NOMO-1 treated with dmso at 0.1 percent for 144 hours (cell line): ENCODE data around the gene PDE1C.
"Not testable (repeated sequence)": the region's sequence is repeated elsewhere in the genome, so short reads cannot be mapped to it uniquely, and the experiment has no call there.

Experiments
- DNase-seq: peaks from one replicate; lab custom pipeline; 2025; ENCODE audit not compliant: unreplicated experiment; lab: John Stamatoyannopoulos, UW

PDE1C gene

GRCh38 chr7:32070406-32071360, at the start of gene PDE1C:
Gene PDE1C (minus strand): TSS chr7:32070407.
- DNase-seq: no peak

DNA sequence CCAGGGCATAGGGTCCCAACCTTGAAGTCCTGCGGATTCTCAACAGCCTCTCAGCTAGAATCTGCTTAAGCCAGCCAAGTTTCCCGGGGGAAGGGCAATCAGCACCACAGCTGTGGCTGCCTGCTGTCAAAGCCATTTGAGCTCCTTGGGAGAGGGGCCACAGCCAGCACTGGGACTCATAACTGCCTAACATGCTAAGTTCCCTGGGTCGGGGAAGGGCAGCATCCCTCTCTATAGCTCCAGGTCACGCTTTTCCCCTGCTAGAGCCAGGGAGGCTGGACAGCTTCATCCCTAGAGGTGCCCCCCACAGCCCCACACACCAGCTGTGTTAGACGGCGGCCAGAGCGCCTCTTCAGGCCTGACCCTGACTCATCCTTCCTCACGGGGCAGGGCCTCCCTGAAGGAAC, 49.6 kb upstream of the PDE1C start:
- DNase-seq: no peak

GRCh38 chr7:32117837-32118236, 47.6 kb upstream of the PDE1C start:
- no peak for DNase-seq

DNA sequence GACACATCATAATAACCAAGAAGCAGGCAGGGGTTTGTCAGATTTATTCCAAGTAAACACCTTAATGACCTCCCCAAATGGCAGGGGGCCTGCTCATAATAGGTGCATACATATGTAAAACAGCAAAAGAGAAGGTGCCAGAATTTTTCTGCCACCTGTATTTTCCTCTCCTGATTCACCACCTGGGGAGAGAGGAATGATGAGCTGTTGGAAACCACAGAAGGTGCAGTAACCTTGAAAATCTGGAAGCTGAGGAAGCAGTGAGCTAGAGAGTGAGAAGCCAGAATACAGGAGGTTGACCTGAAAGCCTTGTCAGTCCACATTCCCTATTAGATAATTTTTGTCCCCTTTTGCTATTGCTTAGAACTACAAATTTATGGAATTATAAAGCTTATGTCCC, 46.2 kb upstream of the PDE1C start:
- DNase-seq: no peak

DNA sequence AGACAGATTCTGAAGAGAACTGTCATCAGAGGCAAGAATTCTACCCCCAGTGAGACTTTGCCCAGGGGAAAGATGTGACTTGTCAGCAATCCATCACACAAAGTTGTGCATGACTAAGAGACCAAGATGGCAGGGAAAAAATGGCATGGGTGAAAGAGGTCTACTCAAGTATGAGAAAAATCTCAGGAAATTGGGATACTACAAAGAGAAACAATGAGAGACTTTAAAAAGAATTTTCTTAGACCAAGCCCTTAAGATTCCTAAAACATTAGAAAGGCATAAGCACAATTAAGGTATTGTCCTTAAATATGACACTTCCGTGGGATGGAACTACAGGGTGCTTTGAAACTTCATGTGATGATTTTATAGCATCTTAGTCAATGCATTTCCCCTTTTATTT, 45.6 kb upstream of the PDE1C start:
- no peak for DNase-seq

- DNase-seq: no peak
Observed at GRCh38 chr7:32108651-32109050, 38.4 kb upstream of the PDE1C start.

DNA sequence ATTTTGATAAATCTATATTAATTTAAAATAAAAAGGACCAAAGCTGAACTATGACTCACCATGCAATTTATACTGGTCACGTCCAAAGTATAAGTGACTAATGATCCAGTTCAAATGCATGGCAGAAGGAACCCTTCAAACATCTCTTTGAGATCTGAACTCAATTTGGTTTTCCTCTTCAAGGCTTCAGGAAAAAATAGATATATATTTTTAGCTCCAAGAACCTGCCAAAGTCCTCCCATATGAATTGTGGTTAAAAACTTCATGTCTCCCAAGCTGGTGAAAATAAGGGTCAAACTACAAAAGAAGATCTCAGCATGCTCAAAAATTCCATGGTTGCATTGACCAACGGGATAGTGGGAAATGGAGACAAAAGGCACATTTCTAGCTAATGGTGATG, 34.6 kb upstream of the PDE1C start:
- DNase-seq: no peak

DNA sequence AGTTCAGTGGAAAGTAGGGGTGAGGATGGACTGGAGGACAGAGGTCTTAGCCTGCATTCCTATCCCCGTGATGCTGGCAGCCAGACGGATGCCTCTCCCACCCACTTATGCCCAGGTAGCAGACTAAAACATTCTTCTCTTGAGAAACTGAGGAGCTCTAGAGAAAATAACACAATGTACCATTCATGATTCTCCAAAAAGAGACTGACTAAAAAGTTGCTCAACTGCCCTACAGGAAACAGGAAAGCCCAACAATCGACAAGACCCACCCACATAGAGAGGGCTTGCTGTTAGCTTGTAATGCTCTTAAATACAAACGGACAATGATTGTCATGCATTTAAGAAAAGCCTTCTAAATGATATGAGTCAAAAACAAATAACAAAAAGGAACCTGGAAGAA, 33.2 kb upstream of the PDE1C start:
- DNase-seq: no peak

DNA sequence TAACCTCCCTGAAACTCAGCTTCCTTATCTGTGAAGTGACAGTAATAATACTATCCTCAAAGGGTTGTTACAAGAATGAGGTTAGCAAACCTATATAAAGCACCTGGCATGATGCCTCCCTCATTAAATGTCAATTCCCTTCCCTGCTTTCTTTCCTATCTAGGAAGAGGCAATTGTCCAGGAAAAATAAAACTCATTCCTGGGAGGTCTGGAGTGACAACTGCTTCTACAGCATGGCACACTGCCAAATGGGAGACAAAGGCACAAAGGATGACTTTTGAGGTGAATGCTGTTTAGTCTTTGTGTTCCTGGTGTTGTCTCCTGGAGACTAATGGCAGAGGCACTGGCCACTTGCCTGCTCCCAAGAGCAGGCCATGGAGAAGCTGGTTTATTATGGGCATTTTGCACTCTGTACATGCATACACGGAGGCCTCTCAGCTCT, 32.2 kb upstream of the PDE1C start:
- no peak for DNase-seq

- no peak for DNase-seq
Observed at GRCh38 chr7:32100407-32100907, 30.2 kb upstream of the PDE1C start.

GRCh38 chr7:32094516-32094915, 24.3 kb upstream of the PDE1C start:
- DNase-seq: no peak

DNA sequence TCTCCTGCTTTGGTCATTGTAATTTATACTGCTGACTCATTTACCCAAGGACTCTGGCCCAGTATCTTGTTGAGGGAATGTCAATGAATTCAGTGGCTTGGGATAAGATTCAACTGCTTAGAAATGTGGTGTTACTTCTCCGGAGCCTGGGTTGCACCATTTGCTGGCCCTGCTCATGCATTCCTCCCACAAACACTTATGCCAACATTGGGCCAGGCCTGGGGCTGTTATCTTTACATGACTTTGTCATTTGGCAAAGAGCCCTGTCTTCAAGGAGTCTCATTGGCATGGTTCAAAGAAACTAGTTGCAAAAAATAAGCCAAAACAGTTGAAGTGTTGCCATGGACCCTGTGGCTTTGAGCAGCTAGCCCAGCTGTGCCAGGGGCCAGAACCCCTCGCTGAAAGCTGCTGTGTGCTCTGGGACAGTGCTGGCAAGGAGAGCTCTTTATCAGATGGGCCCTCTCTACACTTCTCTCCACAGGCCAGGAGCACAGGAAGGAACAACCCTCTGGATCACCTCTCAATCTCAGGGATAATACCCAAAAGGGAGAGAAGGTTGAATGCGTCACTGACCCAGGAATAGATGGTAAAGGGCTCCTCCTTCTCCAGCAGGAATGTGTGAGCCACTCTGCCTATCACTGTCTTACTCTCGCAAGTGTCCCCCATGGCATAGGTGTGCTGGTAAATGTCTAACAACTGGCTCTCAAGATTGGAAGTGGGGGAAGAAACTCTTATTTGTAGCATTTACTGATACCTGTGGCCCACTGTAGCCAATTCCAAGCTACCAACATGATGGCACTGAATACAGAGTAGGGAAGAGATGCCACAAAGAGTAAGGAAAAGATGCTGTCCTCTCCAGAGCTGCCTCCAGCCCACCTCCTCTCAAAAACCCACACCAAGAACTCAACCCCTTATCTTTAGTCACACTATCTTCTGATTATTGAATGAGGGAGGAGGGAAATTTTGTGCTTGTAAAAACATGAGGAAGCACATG, 23.5 kb upstream of the PDE1C start:
- DNase-seq: no peak

DNA sequence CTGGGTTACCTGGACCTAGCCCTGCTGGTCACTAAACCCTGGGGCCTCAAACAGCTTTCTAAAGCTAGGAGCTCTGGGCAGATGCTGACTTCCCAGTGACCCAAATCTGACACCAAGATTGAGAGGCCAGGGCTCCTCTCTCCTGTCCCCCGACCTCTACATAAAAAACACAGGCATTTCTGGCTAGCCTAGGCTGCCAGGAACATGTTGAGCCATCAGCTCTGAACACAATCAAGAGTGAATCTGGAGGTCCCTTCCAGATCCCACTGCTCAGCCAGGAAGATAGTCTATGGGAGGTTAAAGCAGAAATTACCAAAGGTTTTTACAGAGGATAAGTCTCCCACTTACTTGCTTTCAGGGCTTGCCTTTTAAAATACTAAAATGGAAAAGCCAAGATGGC, 22.1 kb upstream of the PDE1C start:
- no peak for DNase-seq

DNA sequence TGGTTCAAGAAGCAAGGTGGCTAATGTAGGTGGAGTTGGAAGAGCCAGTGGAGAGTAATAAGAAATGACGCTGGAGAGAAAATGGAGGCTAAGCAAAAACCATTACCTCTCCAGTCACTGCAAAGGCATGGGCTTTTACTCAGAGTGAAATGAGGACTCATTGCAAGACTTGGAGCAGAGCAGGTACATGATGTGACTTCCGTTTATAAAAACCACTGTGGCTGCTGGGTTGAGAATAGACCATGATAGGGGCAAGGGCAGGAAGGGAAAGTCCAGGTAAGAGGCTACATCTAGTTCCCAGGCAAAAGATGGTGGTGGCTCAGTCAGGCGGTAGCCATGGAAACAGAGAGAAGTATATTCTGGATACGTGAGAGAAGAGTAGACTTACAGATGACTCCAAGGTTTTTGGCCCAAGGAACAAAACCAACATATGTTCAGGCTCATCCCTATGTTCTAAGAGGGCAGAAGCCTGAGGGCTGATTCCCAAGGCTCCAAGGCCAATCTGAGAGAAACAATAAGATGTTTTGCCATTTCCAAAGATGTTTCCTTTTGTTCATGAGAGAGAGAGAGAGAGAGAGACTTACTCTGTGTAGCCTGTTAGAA, 21.5 kb upstream of the PDE1C start:
- no peak for DNase-seq

DNA sequence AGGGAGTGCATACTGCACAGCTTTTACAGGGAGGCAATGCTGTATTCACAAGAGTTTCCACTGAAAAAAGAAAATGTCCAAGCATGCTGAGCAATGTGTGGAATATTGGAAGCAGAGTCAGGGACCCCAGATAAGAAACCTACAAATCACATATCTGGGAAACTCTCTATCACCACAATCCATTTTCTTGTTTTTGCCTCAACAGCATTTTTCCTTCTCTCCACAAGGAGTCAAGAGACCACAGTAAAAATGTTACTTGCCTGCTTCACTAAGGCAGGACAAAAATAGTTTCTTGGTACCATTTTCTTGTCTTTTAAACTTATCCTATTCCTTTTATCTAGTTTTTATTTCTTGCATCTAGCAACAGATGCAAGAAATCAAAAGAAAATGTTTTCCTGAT, 19.5 kb upstream of the PDE1C start:
- DNase-seq: no peak

GRCh38 chr7:32089256-32089655, 19.0 kb upstream of the PDE1C start:
- no peak for DNase-seq

- DNase-seq: no peak
Observed at GRCh38 chr7:32088451-32088881, 18.3 kb upstream of the PDE1C start.

DNA sequence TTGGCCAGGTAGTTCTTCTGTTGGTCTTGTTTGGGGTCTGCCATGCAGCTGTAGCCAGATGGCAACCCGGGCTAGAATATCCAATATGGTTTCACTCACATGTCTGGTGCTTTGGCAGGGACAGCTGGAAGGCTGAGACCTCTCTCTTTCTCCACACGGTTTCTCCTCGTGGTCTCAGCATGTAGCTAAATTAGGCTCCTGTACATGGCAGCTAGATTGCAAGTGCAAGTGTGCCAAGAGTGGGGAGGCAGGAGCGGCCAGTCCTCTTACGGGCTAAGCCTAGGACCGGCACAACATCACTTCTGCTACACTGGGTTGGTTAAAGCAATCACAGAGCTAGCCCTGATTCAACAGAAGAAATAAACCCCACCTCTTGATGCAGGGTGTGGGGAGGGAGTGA, 9.3 kb upstream of the PDE1C start:
- no peak for DNase-seq

GRCh38 chr7:32078824-32079223, 8.6 kb upstream of the PDE1C start:
- DNase-seq: no peak

DNA sequence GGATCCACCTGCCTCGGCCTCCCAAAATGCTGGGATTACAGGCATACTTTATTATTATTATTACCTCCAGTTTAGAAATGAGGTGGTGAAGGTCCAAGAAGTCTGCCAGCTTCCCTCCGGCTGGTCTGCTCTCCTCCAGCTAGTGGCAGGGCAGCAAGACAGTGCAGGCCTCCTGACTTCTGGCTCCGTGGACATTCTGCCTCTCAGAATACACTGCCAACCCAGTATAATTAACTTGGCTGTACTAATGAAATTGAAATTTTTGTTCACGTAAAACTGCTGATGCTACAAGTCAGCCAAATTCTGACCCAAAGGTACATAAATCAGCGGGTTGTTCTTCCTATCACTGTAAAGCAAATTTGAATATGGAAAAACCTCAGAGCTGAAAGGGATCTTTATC, 7.6 kb upstream of the PDE1C start:
- no peak for DNase-seq

DNA sequence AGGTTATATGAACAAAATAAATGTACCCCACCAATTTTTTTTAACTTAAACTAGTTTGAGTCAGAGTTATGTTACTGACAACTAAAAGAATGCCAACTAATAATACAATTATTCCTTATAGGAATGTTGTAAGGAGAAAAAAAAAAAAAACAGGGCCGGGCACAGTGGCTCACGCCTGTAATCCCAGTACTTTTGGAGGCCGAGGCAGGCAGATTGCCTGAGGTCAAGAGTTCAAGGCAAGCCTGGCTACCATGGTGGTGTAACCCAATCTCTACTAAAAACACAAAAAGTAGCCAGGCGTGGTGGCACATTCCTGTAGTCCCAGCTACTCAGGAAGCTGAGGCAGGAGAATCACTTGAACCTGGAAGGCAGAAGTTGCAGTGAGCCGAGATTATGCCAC, 6.6 kb upstream of the PDE1C start:
- not testable (repeated sequence) for DNase-seq
